Activated CD8-positive, alpha-beta memory T cell treated with anti-CD3 and anti-CD28 coated beads for 36 hours (primary cell): ENCODE results near the gene MFAP1. TPM values are rescaled to one million over a fixed set of nuclear protein-coding genes. Genes with fewer than 3 reads are reported as not detected.
"Not testable (repeated sequence)": the region's sequence is repeated elsewhere in the genome, so short reads cannot be mapped to it uniquely, and the experiment has no call there.

Experiments used
- CTCF ChIA-PET: fragments of 350-600 bp; sonication (Branson Sonifier 250); formaldehyde crosslinking; loops from one replicate; lab custom pipeline; 2021; ENCODE audit warnings: antibody characterized with exemption; lab: Charles Lee
- POLR2A ChIA-PET: fragments of 350-600 bp; sonication (Branson Sonifier 250); formaldehyde crosslinking; loops from one replicate; lab custom pipeline; 2021; ENCODE audit warnings: antibody characterized with exemption; lab: Charles Lee
- total RNA-seq, 2 experiments: library from RNA; stranded (reverse); gene quantifications; one replicate each; pipeline ENCODE4 v1.2.3, GENCODE V29; 2021

The MFAP1 gene
- total RNA-seq, 2 experiments from 2014 or later, result 51.2 to 54.1 TPM

DNA sequence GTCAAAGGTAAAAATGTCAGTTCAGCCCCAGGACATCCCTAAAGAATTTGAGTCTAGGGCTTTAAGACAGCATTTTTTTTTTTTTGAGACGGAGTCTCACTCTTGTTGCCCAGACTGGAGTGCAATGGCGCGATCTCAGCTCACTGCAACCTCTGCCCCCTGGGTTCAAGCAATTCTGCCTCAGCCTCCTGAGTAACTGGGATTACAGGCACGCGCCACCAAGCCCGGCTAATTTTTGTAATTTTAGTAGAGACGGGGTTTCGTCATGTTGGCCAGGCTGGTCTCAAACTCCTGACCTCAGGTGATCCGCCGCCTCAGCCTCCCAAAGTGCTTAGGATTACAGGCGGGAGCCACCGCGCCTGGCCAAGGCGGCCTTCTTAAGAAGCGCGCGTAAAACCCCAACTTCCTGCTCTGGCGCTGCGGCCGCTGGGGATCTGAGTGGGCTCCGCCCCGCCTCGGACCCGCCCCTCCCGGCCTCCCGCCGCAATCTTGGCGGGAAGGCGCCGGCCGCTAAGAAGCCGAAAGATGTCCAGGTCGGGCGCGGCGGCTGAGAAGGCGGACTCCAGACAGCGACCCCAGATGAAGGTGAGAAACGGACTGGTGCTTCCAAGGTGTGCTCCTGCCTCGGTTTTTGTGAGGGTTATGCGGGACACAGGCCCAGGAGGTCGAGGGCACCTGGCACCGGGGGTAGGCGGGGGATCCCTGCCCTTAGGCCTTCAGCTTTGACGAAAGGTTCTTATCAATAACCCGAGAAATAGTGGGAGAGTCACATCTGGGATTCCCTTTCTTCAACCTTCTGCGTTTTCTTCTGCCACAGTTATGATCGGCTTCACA is 2.2 kb upstream of the MFAP1 start, which contains the start of gene WDR76:
Gene WDR76, plus strand, starts transcription at position 495 of the 834 bp plus-strand sequence. Its CDS starts 31 bp downstream, at position 526.
- ChIA-PET POLR2A (interaction anchor here (1.5 kb wide), 1 partner anchor 50 kb away, joined by 3 read pairs; the partner anchor contains the start of gene ELL3), CTCF (interaction anchor here (0.6 to 0.8 kb wide), 2 partner anchors 49 to 77 kb away, joined by 3 read pairs; partner anchors contain the start of gene ELL3)

DNA sequence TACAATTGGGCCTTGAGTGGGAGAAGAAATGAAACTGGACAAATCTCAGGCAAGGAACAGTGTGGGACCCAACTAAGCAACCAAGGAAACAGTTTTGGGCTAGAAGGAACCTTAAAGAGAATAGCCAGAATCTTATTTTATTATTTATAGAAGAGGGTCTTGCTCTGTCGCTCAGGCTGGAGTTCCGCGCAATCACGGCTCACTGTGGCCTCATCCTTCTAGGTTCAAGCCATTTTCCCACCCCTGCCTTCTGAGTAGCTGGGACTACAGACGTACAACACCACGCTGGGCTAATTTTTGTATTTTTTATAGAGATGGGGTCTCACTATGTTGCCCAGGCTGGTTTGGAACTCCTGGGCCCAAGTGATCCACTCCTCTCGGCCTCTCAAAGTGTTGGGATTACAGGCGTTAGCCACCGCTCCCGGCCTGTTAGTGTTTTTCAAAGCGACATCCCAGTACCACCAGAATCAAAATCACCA is 1.6 kb upstream of the MFAP1 start:
- ChIA-PET CTCF (no interaction called here), POLR2A (interaction anchor here (0.6 kb wide), 1 partner anchor 78 kb away, joined by 4 read pairs; no protein-coding TSS in a partner anchor)

DNA sequence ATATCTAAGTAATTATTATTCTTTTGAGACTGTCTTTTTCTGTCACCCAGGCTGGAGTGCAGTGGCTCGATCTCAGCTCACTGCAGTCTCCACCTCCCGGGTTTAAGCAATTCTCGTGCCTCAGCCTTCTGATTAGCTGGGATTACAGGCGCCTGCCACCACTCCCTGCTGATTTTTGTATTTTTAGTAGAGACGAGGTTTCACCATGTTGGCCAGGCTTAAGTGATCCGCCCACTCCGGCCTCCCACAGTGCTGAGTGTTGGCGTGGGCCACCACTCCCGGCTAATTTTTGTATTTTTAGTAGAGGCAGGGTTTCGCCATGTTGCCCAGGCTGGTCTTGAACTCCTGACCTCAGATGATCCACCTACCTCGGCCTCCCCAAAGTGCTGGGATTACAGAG is 815 bp upstream of the MFAP1 start:
- ChIA-PET POLR2A (interaction anchor here (1.2 to 1.3 kb wide), 2 partner anchors 25 to 32 kb away, joined by 4 to 12 read pairs; partner anchors contain the start of genes HYPK and SERINC4), CTCF (interaction anchor here (0.7 to 1.4 kb wide), 3 partner anchors 48 to 915 kb away, joined by 3 to 5 read pairs (median 4); partner anchors contain the start of gene ELL3)

DNA sequence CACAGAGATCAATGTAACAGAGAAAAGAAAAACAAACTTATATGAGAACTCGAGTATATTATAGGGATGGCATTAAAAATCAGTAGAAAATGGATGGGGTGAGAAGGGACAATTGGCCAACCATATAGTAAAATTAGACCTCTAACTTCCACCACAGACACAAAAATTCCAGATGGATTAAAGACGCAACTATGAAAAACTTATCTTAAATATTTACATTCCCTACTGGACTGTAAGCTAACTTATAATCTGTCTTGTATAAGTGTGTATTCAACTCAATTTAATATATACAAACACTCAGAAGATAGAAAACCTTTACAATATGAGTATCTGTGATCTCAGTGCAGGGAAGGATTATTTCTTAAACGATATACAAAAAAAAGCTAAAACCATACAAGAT is 3.0 kb downstream of the MFAP1 start:
- CTCF ChIA-PET, result interaction anchor here (0.6 kb wide), 1 partner anchor 22 kb away, joined by 5 read pairs; no protein-coding TSS in a partner anchor

DNA sequence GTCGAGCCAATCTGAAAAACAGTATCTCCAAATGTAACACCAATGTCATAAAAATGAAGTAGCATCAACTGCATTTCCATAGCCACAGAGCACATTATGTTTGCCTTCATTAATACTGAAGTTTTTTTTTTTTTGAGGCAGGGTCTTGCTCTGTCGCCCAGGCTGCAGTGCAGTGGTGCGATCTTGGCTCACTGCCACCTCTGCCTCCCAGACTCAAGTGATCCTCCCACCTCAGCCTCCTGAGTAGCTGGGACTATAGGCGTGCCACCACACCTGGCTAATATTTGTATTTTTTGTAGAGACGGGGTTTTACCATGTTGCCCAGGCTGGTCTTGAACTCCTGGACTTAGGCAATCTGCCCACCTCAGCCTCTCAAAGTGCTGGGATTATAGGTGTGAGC is 9.4 kb downstream of the MFAP1 start:
- POLR2A ChIA-PET, CTCF ChIA-PET: not testable (repeated sequence)

More for the DNA sequence above, 3.0 kb downstream of the MFAP1 start:
- POLR2A ChIA-PET, result no interaction called here

DNA sequence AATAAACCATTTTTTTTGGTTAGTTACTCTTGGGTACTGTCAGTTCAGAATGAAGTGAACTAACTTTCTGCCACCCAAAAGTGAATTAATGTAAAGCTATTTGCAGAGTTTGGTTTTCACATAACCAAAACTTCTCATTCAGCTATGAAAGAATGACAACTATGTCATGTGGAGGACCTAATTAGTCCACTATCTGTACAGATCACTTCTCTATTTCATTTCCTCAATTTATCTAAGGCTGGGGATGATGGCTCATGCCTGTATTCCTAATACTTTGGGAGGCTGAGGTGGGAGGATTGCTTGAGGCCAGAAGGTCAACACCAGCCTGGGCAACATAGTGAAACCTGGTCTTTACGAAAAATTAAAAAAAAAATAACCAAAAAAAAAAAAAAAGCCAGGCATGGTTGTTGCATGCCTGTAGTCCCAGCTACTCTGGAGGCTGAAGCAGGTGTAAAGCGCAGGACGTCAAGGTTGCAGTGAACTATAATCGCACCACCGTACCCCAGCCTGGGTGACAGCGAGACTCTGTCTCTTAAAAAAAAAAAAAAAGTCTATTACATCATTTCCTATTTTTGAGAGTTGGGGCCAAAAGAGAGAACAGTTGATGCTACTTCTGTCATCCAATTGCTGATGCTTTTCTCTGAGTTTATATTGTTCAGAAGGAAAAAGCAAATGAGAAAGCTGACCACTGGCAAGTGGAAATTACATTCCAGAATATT is 15.4 kb downstream of the MFAP1 start:
- POLR2A ChIA-PET, result no interaction called here
- CTCF ChIA-PET, result interaction anchor here (0.6 to 1.3 kb wide), 3 partner anchors 17 to 973 kb away, joined by 3 read pairs; partner anchors contain the start of gene SERF2

DNA sequence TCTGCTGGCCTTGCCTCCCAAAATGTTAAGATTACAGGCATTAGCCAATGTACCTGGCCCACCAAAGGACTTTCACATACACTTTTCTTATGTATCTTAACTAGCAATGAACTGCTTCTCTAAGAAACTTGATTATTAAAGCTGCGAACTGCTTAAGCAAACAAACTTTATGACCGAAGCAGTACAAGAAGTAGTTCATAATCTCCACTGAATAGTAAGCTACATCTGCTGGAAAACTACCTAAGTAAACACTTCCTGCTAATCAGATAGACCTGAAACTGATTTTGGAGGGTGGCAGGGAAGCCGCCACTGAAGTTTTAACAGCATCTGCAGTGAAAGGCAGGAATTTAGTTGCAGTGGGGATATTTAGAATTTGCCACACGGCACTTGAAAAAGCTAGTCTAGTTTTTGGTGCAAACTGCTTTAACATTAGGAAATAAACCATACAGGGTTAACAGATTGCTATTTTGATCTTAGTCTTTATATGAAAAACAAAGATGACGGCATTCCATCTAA is 16.0 kb downstream of the MFAP1 start:
- ChIA-PET CTCF (no interaction called here), POLR2A (no interaction called here)

DNA sequence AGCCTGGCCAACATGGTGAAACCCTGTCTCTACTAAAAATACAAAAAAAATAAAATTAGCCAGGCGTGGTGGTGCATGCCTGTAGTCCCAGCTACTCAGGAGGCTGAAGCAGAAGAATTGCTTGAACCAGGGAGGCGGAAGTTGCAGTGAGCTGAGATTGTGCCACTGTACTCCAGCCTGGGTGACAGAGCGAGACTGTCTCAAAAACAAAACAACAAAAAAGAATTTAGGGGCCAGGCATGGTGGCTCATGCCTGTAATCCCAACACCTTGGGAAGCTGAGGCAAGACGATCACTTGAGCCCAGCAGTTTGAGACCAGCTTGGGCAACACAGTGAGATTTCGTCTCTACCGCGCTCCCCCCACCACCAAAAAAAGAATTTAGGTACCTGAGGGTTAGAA is 21.8 kb downstream of the MFAP1 start:
- POLR2A ChIA-PET, result interaction anchor here (0.7 kb wide), 1 partner anchor 34 kb away, joined by 3 read pairs; no protein-coding TSS in a partner anchor
- CTCF ChIA-PET, result not testable (repeated sequence)

DNA sequence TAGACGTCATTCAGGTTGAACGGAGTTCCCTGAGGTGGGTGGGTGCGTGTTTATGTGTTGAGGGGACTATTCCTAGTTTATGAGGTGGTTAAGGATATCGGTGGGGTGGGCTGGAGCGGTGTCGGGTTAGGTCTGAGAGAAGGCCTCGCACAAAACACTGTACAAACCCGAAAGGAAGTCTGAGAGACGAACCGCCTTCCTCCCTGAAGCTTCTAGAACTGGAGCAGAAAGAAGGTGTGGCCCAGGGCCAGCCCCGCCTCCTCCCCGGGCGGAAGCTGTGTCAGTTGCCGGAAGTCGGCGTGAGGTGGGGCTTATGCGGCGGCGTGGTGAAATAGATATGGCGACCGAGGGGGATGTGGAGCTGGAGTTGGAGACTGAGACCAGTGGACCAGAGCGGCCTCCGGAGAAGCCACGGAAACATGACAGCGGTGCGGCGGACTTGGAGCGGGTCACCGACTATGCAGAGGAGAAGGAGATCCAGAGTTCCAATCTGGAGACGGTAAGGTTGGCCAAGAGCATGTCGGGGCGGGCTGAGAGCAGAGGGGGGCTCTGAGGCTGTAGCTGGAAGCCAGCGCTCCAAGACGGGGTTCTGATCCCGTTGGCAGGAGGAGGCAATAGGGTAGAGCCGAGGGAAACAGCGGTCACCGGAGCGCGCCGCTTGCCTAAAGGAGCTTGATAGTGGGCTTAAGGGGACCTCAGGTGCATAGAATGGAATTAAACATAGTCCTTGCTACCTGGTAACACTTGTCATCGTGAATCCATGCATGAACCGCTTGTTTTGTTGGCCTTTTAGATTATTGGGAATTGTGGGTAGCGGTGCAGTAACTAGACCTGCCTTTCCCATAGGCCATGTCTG is 24.0 kb downstream of the MFAP1 start, which contains the start of gene HYPK:
Gene HYPK, plus strand, starts transcription at position 314 of the 856 bp plus-strand sequence. Its CDS starts 24 bp downstream, at position 338.
- CTCF ChIA-PET, result interaction anchor here (0.9 to 1.0 kb wide), 2 partner anchors 9 to 11 kb away, joined by 3 read pairs; partner anchors contain the start of gene SERF2
- POLR2A ChIA-PET, result interaction anchor here (0.9 to 1.6 kb wide), 4 partner anchors 9 to 24 kb away, joined by 4 to 12 read pairs (median 6); partner anchors contain the start of genes MFAP1 and SERF2

DNA sequence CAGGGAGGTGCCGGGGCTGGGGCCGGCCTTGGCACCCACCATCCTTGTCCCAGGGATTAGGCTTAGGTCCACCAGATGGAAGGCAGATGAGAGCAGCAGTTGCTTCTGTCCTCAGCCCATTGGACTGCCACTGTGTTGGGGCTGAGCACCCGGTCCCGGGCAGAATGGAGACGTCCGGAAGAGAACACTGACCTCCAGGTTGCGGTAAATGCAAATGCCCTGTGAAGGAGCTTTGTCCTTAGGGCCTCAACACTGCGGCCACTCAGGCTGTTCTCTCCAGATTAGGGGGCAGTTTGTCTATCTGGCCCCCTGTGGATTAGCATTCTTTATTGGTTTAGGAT is 24.6 kb downstream of the MFAP1 start, which contains the start of gene SERINC4:
Gene SERINC4, minus strand, starts transcription at position 276 of the 341 bp plus-strand sequence. Its CDS starts 234 bp downstream, at position 42.
- ChIA-PET POLR2A (interaction anchor here (0.9 to 1.6 kb wide), 4 partner anchors 8 to 25 kb away, joined by 4 to 12 read pairs (median 6); partner anchors contain the start of genes MFAP1 and SERF2), CTCF (interaction anchor here (0.9 to 1.0 kb wide), 2 partner anchors 8 to 11 kb away, joined by 3 read pairs; partner anchors contain the start of gene SERF2)

DNA sequence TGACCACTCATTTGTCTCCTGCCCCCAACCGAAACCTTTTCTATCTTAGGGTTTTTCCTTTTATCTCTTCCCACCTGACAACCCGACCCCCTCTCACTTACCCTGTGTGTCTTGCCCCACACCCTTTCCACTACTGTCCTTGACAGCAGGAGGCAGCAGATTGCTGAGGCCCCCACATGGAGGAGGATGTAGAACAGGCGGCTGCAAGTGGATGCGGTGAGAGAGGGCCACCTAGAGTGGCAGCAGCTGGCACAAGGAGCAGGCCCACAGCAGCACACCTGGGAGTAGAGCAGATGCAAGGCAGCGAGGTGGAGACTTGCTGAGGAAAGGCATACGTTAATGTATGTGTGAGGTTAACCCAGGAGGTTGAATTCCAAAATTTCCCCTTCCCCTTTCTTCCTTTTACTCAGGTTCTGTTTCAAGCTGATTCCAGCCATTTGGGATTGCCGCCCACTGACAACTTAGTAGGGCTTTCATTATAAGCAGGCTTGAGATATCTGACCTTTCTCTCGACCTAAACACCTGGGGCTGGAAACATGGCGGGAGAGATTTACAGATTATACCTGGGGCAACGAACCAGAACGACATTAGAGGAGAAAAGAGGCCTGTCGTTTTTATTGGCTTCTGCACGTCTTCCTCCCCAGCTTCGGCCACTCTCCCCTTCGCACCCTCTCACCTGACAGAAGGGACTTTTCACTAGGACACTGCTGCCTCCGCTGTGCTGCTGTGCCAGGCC is 25.1 kb downstream of the MFAP1 start:
- ChIA-PET CTCF (no interaction called here), POLR2A (no interaction called here)

DNA sequence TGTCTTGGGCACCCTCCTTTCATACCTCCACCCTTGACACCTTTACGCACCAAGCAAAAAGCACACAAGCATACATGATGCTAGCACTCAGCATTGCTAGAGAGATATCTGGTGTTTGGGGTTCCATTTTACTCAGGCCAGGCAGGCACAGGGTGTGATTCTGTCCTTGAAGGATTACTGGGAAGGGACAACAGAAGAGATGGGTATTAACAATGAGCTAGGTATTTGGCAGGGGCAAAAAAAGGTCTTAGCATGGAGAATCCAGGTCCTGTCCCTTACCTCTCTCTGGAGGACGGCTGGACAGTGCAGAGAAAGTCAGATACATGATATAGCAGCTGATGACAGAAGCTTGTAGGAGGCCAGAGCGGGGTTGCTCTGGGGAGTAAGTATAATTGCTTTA is 27.9 kb downstream of the MFAP1 start:
- ChIA-PET POLR2A (interaction anchor here (0.7 kb wide), 2 partner anchors 52 to 68 kb away, joined by 4 to 8 read pairs; no protein-coding TSS in a partner anchor), CTCF (no interaction called here)

DNA sequence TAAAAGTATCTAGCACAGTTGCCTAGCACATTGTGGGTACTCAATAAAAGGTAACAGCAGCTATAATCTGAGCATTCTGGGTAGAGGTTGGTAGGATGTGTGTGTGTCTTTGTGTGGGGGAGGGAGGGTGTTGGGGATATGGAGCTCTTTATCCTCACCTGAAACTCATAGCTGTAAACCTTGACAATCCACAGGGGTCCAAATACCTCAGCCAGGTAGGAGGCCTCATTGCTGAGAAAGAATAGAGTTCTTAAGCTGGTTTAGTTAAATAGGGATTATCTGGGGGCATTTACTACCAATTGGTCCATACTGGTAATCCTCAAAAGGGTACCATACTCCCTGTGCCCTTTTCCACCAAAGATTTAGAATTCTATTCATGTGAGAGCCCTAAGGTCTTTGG is 28.5 kb downstream of the MFAP1 start:
- CTCF ChIA-PET, result no interaction called here
- POLR2A ChIA-PET, result interaction anchor here (0.7 kb wide), 2 partner anchors 19 to 51 kb away, joined by 3 to 8 read pairs; partner anchors contain the start of gene ELL3

DNA sequence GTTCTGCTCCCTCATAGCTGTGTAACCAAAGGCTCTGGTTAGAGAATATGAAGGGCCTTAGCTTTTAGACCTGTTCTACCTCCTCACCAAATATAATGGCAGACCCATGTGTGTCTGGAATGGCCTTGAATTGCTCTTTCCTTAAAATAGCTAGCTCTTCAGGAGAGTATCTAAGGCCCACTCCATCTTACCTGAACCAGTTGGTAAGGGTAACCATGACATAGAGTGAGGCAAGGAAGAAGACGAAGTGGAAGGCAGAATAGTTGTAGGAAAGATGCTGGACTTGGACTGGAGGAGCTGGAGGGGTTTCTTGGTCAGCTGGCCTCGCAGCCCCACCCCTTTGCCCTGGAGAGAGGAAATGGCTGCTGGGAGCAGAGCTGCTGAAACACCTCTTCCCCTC is 29.3 kb downstream of the MFAP1 start:
- CTCF ChIA-PET, result no interaction called here
- POLR2A ChIA-PET, result interaction anchor here (0.7 kb wide), 1 partner anchor 18 kb away, joined by 3 read pairs; the partner anchor contains the start of gene ELL3

DNA sequence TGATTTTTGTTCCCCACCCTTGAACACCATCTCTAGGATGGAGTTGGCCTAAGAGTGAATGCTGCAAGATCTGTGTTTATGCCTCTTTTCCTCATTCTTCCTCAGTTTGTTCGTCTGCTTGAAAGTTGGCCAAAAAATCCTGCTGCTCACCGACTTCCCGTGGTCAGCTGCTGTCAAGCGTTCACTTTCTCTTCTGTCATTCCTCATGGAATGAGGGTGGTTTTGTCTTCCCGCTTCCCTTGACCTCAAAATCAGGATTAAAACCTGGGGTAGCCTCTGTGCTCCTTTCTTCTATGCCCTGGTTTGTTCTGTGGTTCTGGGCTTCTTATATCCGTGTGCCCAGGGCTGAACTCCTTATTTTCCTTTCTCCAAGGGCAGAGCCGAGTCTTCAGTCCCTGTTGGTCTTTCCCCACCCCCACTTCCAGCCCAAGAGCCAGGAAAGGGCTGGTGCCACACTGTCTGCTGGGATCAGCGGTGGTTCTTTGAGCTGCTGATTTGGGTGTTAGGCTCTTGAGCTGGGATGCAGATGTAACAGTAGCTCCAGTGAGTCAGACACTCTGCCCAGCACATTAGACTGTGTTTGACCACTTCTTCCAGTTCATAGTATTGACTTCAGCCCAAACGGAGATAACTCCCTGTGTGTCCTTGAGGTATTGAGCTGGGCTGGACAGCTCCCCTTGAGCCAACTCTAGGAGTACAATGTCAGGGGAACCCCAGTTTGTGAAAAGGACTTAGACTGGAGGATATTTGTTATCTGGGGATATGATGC is 30.0 kb downstream of the MFAP1 start:
- CTCF ChIA-PET, result no interaction called here
- POLR2A ChIA-PET, result interaction anchor here (0.7 kb wide), 1 partner anchor 65 kb away, joined by 4 read pairs; no protein-coding TSS in a partner anchor

DNA sequence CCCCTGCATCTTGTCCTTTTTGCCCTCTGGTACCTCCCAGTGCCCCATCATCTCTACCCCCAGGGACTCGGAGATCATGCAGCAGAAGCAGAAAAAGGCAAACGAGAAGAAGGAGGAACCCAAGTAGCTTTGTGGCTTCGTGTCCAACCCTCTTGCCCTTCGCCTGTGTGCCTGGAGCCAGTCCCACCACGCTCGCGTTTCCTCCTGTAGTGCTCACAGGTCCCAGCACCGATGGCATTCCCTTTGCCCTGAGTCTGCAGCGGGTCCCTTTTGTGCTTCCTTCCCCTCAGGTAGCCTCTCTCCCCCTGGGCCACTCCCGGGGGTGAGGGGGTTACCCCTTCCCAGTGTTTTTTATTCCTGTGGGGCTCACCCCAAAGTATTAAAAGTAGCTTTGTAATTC is 30.8 kb downstream of the MFAP1 start:
- CTCF ChIA-PET, result interaction anchor here (0.5 kb wide), 1 partner anchor 17 kb away, joined by 3 read pairs; no protein-coding TSS in a partner anchor
- POLR2A ChIA-PET, result interaction anchor here (1.0 to 1.1 kb wide), 3 partner anchors 31 to 44 kb away, joined by 4 to 5 read pairs (median 4); partner anchors contain the start of gene MFAP1
